AML-193 (cell line): ENCODE measurements around the gene ANAPC13.

Experiments
- DNase-seq, 2 experiments: peaks; one replicate each; lab custom pipeline; 2025; lab: John Stamatoyannopoulos, UW

The ANAPC13 gene

GRCh38 chr3:134449951-134450350 lies 35.8 kb downstream of the ANAPC13 start:
- no peak for DNase-seq

- peak; percentile 7 to 26 for DNase-seq
These were observed 36.5 kb downstream of the ANAPC13 start for GRCh38 chr3:134449277-134449676.

DNA sequence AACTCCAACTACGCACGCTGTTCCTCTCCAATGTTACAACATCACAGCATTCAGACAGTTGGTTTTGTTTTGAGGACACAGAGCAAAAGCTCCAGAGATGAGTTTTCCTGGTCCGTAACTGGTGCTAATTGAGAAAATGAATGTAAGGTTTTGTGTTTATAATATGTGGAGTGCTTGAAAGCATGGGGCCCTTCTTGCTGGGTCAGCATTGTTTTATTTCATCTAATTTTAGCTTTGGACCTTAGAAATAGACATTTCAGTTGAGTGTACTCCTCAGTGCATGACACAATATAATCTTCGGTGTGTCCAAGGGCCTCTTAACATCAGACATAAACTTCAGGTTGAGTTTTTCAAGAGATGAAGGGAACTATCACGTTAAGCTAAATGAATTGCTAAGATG lies 37.1 kb downstream of the ANAPC13 start:
- DNase-seq, result no peak

GRCh38 chr3:134447351-134447750 lies 38.4 kb downstream of the ANAPC13 start:
- DNase-seq, result no peak

GRCh38 chr3:134446800-134447199 lies 39.0 kb downstream of the ANAPC13 start:
- DNase-seq, result no peak

GRCh38 chr3:134445636-134446035 lies 40.1 kb downstream of the ANAPC13 start:
- DNase-seq, result no peak

DNA sequence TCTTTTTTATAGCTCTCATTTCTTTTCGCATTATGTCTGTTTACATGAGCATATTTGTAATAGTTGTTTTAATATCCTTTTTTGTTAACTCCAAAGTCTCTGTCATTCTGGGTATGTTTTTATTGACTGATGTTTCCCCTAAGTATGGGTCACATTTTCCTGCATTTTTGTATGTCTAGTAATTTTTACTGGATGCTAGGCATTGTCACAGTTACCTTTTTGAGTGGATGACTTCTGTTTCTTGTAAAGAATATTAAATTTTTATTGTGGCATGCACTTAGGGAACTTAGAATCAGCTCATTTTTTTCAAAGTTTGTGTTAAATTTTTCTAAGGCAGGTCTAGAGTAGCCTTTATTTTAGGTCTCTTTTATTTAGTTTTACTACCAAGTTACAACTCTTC lies 40.7 kb downstream of the ANAPC13 start:
- no peak for DNase-seq

DNA sequence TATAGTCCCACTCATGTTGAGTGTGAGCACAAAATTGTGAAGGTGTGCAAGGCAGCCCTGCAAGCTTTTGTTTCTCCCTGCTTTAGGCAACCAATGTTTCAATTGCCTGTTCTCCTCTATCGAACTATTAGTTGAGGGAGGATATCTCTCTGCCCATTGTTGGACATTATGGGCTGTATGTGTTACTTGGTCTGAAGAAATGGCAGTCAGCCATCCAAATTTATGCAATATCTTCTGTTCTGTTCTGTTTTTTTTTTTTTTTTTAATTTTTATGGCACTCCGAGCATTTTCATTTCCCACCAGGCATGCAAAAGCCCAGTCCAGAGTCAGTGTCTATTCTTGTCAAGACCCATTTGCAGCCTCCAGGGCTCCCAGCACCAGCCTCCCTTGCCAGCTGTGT lies 44.0 kb downstream of the ANAPC13 start:
- DNase-seq, result no peak

DNA sequence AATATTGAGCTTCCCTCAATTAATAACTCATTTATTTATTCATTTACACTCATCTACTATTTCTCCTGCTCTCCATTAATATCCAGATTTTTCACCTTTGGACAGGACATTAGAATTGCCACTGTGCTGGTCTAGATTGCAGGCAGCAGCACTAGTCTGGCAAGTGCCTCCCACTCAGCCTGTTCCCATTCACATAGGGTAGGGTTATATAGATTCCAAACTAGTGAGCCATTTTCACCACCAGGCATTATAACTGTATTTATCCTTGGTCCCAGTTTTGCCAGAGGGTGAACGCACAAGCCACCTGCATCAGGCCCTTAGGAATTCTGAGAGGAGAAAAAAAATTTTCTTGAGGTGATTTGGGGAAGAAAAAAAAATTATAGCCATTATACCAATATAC lies 44.5 kb downstream of the ANAPC13 start:
- DNase-seq, result no peak

DNA sequence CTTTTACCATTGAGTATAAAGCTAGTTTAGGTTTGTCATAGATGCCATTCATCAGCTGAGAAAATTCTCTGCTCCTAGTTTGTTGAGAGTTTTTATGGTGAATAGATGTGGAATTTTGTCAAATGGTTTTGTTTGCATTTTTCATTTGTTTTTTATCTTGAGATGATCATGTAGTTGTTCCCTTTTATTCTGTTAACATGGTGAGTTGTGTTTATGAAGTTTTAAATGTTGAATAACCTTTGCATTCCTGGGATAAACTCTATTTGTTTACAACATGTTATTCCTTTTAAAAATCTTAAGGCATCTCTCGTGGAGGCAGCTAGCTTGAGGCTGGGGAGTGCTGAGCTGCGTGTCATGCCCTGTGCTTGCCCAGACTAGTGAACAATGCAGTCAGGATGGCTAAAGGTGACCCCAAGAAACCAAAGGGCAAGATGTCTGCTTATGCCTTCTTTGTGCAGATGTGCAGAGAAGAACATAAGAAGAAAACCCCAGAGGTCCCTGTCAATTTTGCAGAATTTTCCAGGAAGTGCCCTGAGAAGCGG lies 48.5 kb downstream of the ANAPC13 start:
- DNase-seq, result no peak

- no peak for DNase-seq
These were observed 53.5 kb downstream of the ANAPC13 start for GRCh38 chr3:134432236-134432635.

DNA sequence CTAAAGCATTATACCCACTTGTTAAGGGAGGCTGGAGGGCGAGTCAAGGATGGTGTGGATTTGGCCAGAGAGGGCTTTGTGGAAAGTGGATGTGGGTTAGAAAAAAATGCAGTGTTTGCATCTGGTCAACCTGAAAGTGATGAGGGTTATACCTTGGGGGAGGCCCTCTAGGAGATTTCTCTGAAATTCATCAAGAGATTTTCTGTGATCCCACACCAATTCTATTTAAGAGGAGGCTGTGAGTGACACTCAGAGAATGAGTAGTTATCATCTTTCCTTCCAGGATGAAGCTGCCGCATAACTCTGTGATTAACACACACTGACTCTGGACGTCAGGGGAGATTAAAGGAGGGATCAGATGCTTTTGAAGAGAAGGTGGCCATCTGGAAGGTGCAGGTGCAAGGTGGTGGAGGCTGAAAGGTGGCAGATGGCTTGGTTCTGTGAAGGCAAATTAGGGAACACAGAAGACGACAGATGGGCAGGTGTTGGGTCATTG lies 54.8 kb downstream of the ANAPC13 start:
- DNase-seq, result no peak

- DNase-seq, result no peak
These were observed 55.6 kb downstream of the ANAPC13 start for GRCh38 chr3:134430174-134430573.

GRCh38 chr3:134428401-134428800 lies 57.4 kb downstream of the ANAPC13 start:
- no peak for DNase-seq
